Uterus (tissue), 4 donors: ENCODE measurements around the gene NUDT6. TPM values are rescaled to one million over a fixed set of nuclear protein-coding genes. Genes with fewer than 3 reads are reported as not detected.
"Not testable (repeated sequence)": the region's sequence is repeated elsewhere in the genome, so short reads cannot be mapped to it uniquely, and the experiment has no call there.

Experiments
- DNase-seq, 2 donors: peaks; one replicate each; pipeline ENCODE4 v3.0.0-alpha.2; 2019 to 2020
- H3K27ac ChIP-seq, 2 donors: fragments of 200-600 bp; sonication (generic); 1 replicate in 1 of 2; 2 replicates in 1 of 2; pipeline ENCODE4 v1.5.1; 2016 to 2018
- H3K27me3 ChIP-seq, 2 donors: fragments of 200-600 bp; sonication (generic); one replicate each; pipeline ENCODE4 v1.5.1; 2018 to 2019; ENCODE audit warnings: control low read depth in 1 of 2
- H3K36me3 ChIP-seq, 2 donors: fragments of 200-600 bp; sonication (generic); one replicate each; pipeline ENCODE4 v1.5.1; 2019; ENCODE audit warnings: control low read depth in 1 of 2
- H3K4me1 ChIP-seq, 2 donors: fragments of 200-600 bp; sonication (generic); one replicate each; pipeline ENCODE4 v1.5.1; 2018 to 2019; ENCODE audit warnings: control low read depth in 1 of 2
- H3K4me3 ChIP-seq, 2 donors: fragments of 200-600 bp; sonication (generic); 1 replicate in 1 of 2; 2 replicates in 1 of 2; pipeline ENCODE4 v1.5.1; 2018 to 2019; ENCODE audit warnings: mild to moderate bottlenecking in 1 of 2
- H3K9me3 ChIP-seq, 2 donors: fragments of 200-600 bp; sonication (generic); one replicate each; pipeline ENCODE4 v1.5.1; 2019; ENCODE audit warnings: control low read depth in 1 of 2
- CTCF ChIP-seq, 4 experiments: fragments of 200-600 bp in 2 of 4; fragments of 450-650 bp in 2 of 4; sonication (generic) in 2 of 4; IDR thresholded peaks; one replicate each; pipeline ENCODE4 v1.5.1; 2016 to 2019; ENCODE audit warnings: antibody characterized with exemption in 4 of 4, mild to moderate bottlenecking in 2 of 4, moderate library complexity in 1 of 4
- POLR2A ChIP-seq, 2 donors: fragments of 450-650 bp; IDR thresholded peaks; one replicate each; pipeline ENCODE4 v1.6.1; 2016; ENCODE audit warnings: antibody characterized with exemption in 2 of 2, mild to moderate bottlenecking in 1 of 2, moderate library complexity in 1 of 2
- intact Hi-C: fragments of 100-400 bp; cut with DNase I; formaldehyde crosslinking; loops from one replicate; pipeline ENCODE4 v1.15.1; 2023; ENCODE audit warnings: low total_unique reads
- total RNA-seq, 4 donors: library from RNA; depleted of rRNA in 3 of 4; stranded (reverse); fragments of >200 nt in 3 of 4; gene quantifications; one replicate each; pipeline versions ENCODE4 v1.1.0 to v1.2.4, GENCODE V29; 2014 to 2023
- donor health status: DM: yes; HTN: yes; CAD: no.

Gene NUDT6
- total RNA-seq, 4 donors from 2014 or later, result 6.9 to 29.4 (median 11.6) TPM

- TF ChIP-seq POLR2A (IDR thresholded peaks at IDR 0.05) (no peak), CTCF (IDR thresholded peaks at IDR 0.05) (no peak)
- H3K4me3 ChIP-seq, result no peak overlapping the region
- no peaks in the 10 kb centered on the region for H3K27me3 ChIP-seq
- no peaks in the 10 kb centered on the region for H3K36me3 ChIP-seq
- H3K4me1 ChIP-seq, result no peaks in the 10 kb centered on the region
- no peak overlapping the region for H3K27ac ChIP-seq
- DNase-seq, result no peak
- intact Hi-C loops, result no loop called here
- no peaks in the 10 kb centered on the region for H3K9me3 ChIP-seq
Measured at GRCh38 chr4:122845760-122846159, 76.6 kb downstream of the NUDT6 start.

- Histone ChIP-seq H3K9me3 (no peaks in the 10 kb centered on the region), H3K27me3 (no peaks in the 10 kb centered on the region), H3K4me1 (no peaks in the 10 kb centered on the region), H3K4me3 (no peak overlapping the region), H3K36me3 (no peaks in the 10 kb centered on the region), H3K27ac (no peak overlapping the region)
- intact Hi-C loops, result no loop called here
- no peak for DNase-seq
- TF ChIP-seq POLR2A (IDR thresholded peaks at IDR 0.05) (no peak), CTCF (IDR thresholded peaks at IDR 0.05) (no peak)
Measured at GRCh38 chr4:122845066-122845465, 77.3 kb downstream of the NUDT6 start.

- H3K4me3 ChIP-seq, H3K36me3 ChIP-seq, H3K4me1 ChIP-seq, H3K27me3 ChIP-seq, H3K9me3 ChIP-seq, DNase-seq, intact Hi-C loops: not testable (repeated sequence)
- peak overlapping the region; percentile 16 to 71 for H3K27ac ChIP-seq
Measured at GRCh38 chr4:122844391-122844790, 78.0 kb downstream of the NUDT6 start.

GRCh38 chr4:122842984-122843531 is 79.3 kb downstream of the NUDT6 start:
- H3K27ac ChIP-seq, result peak overlapping the region; percentile 58 to 71
- no peaks in the 10 kb centered on the region for H3K4me1 ChIP-seq

More at GRCh38 chr4:122842984-122843531, 79.3 kb downstream of the NUDT6 start:
- H3K4me3 ChIP-seq, result no peak overlapping the region
- TF ChIP-seq POLR2A (IDR thresholded peaks at IDR 0.05) (no peak), CTCF (IDR thresholded peaks at IDR 0.05) (no peak)
- peak in 1 of 2 donors; percentile 61 for DNase-seq
- no peaks in the 10 kb centered on the region for H3K36me3 ChIP-seq
- no peaks in the 10 kb centered on the region for H3K9me3 ChIP-seq
- intact Hi-C loops, result no loop called here
- no peaks in the 10 kb centered on the region for H3K27me3 ChIP-seq

Other genes starting within 250 kb of the NUDT6 start
- 1 to 10 TPM; 3.6 to 9.9 (median 6.2) TPM for gene BBS12, start 189.9 kb downstream of the NUDT6 start, total RNA-seq
- 10 to 100 TPM in 3 of 4 donors, 1 to 10 TPM in 1; 5.1 to 57.9 (median 33.5) TPM for gene FGF2, start 95.8 kb downstream of the NUDT6 start, total RNA-seq